KMS-11 (cell line): ENCODE measurements around the gene PGAM5.

ENCODE experiments used
- H2AFZ ChIP-seq: fragments of 200-600 bp; sonication (generic); 2 replicates; pipeline ENCODE4 v1.6.1; 2016; ENCODE audit warnings: antibody characterized with exemption, mixed run types, low read depth
- H3K27ac ChIP-seq: fragments of 200-600 bp; sonication (generic); 2 replicates; pipeline ENCODE4 v1.6.1; 2016; ENCODE audit warnings: mild to moderate bottlenecking, mixed run types
- H3K27me3 ChIP-seq: fragments of 200-600 bp; sonication (generic); 2 replicates; pipeline ENCODE4 v1.6.1; 2017; ENCODE audit warnings: mild to moderate bottlenecking, low read depth, mixed run types, moderate library complexity; ENCODE audit not compliant: insufficient read depth
- H3K36me3 ChIP-seq: fragments of 200-600 bp; sonication (generic); 2 replicates; pipeline ENCODE4 v1.6.1; 2017; ENCODE audit warnings: mild to moderate bottlenecking, mixed run types; ENCODE audit not compliant: insufficient read depth
- H3K4me1 ChIP-seq: fragments of 200-600 bp; sonication (generic); 2 replicates; pipeline ENCODE4 v1.6.1; 2016; ENCODE audit warnings: mild to moderate bottlenecking, low read depth, mixed run types; ENCODE audit not compliant: poor library complexity, severe bottlenecking
- H3K4me2 ChIP-seq: fragments of 200-600 bp; sonication (generic); 2 replicates; pipeline ENCODE4 v1.7.0; 2016; ENCODE audit warnings: mild to moderate bottlenecking, mixed run types
- H3K4me3 ChIP-seq: fragments of 200-600 bp; sonication (generic); IDR thresholded peaks from 2 replicates; pipeline ENCODE4 v1.6.1; 2017; ENCODE audit warnings: low read depth, low read length, mixed read lengths; ENCODE audit not compliant: insufficient read depth
- H3K79me2 ChIP-seq: fragments of 200-600 bp; sonication (generic); 2 replicates; pipeline ENCODE4 v1.6.1; 2016; ENCODE audit warnings: low read depth, mixed run types; ENCODE audit not compliant: insufficient read depth
- H3K9ac ChIP-seq: fragments of 200-600 bp; sonication (generic); 2 replicates; pipeline ENCODE4 v1.6.1; 2016; ENCODE audit warnings: mild to moderate bottlenecking, mixed run types
- H4K20me1 ChIP-seq: fragments of 200-600 bp; sonication (generic); 2 replicates; pipeline ENCODE4 v1.6.1; 2016; ENCODE audit warnings: mild to moderate bottlenecking, mixed run types; ENCODE audit not compliant: insufficient read depth
- TF ChIP-seq, protein P1 (sequence below): fragments of 200-600 bp; sonication (generic); conservative IDR thresholded peaks from 2 replicates; pipeline ENCODE4 v1.6.1; 2017; ENCODE audit warnings: low read depth, mild to moderate bottlenecking, antibody characterized with exemption, low read length, moderate library complexity, mixed read lengths

The PGAM5 gene

GRCh38 chr12:132717011-132717410 lies 6.4 kb downstream of the PGAM5 start:
- TF ChIP-seq, protein P1, sequence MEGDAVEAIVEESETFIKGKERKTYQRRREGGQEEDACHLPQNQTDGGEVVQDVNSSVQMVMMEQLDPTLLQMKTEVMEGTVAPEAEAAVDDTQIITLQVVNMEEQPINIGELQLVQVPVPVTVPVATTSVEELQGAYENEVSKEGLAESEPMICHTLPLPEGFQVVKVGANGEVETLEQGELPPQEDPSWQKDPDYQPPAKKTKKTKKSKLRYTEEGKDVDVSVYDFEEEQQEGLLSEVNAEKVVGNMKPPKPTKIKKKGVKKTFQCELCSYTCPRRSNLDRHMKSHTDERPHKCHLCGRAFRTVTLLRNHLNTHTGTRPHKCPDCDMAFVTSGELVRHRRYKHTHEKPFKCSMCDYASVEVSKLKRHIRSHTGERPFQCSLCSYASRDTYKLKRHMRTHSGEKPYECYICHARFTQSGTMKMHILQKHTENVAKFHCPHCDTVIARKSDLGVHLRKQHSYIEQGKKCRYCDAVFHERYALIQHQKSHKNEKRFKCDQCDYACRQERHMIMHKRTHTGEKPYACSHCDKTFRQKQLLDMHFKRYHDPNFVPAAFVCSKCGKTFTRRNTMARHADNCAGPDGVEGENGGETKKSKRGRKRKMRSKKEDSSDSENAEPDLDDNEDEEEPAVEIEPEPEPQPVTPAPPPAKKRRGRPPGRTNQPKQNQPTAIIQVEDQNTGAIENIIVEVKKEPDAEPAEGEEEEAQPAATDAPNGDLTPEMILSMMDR = no peak
- Histone ChIP-seq H3K4me1 (no peaks in the 10 kb centered on the region), H3K4me2 (no peak overlapping the region), H3K4me3 (no peak overlapping the region), H2AFZ (no peak overlapping the region), H3K27me3 (no peaks in the 10 kb centered on the region), H3K79me2 (peaks cover 28% of the 10 kb centered on the region), H3K9ac (no peak overlapping the region), H4K20me1 (no peaks in the 10 kb centered on the region), H3K27ac (no peak overlapping the region), H3K36me3 (no peaks in the 10 kb centered on the region)

DNA sequence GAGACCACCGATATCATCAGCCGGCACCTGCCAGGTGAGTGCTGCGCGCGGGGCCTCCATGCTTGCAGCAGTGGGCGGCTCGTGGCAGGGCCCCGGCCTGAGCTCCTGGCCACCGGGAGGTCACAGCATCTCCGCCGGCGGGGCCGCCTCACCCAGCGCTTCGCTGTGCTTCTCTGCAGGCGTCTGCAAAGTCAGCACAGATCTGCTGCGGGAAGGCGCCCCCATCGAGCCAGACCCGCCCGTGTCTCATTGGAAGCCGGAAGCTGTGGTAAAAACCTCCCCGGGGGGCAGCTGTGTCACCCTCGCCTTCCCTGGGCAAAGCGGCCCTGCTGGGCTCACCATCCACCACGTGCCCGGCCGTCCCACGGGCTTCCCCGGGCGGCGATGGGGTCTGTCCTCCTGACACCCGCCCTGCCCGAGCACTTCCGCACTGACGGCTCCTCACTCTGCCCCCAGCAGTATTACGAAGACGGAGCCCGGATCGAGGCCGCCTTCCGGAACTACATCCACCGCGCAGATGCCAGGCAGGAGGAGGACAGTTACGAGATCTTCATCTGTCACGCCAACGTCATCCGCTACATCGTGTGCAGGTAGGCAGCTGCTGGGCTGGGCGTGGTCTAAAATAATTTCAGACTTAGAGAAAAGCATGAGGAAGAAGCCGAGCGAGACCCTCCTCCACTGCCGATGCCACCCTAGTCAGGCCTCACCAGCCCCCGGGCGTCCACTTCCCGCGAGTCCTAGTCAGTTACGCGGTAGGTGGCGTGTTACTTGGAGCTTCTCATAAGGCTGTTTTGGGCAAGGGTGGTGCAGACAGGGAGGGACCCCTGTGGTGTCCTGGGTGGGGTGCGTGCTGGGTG lies 7.1 kb downstream of the PGAM5 start:
- Histone ChIP-seq H2AFZ (no peak overlapping the region), H3K4me1 (no peaks in the 10 kb centered on the region), H3K79me2 (peaks cover 20% of the 10 kb centered on the region), H3K36me3 (no peaks in the 10 kb centered on the region), H3K27ac (no peak overlapping the region), H4K20me1 (no peaks in the 10 kb centered on the region), H3K9ac (no peak overlapping the region), H3K4me3 (no peak overlapping the region), H3K4me2 (no peak overlapping the region), H3K27me3 (no peaks in the 10 kb centered on the region)
- TF ChIP-seq, protein P1 = no peak

DNA sequence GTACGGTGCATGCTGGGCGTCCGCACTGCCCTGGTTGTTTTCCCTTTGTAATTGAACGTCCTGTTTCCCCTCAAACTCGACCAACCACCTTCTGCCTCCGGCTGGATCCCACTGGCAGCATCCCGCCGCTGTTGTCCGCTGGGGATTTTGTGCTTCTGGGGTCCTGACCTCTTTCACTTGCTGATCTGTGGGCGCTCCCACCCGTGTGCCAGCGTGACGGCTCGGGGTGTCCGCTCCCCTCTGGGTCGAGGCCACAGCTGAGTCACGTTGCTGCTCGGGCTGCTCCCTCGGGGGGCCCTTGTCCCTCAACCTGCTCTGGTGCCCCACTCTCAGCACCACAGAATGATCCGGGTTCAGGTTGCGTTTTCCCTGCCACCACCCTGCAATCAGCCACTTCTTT lies 8.0 kb downstream of the PGAM5 start:
- Histone ChIP-seq H3K27ac (no peak overlapping the region), H3K79me2 (peaks cover 12% of the 10 kb centered on the region; the same call in 1 of the 2 replicates), H3K27me3 (no peaks in the 10 kb centered on the region), H3K4me2 (no peak overlapping the region), H4K20me1 (no peaks in the 10 kb centered on the region), H3K4me1 (no peaks in the 10 kb centered on the region), H3K4me3 (no peak overlapping the region), H3K9ac (no peak overlapping the region), H2AFZ (no peak overlapping the region), H3K36me3 (no peaks in the 10 kb centered on the region)
- TF ChIP-seq, protein P1 = no peak

DNA sequence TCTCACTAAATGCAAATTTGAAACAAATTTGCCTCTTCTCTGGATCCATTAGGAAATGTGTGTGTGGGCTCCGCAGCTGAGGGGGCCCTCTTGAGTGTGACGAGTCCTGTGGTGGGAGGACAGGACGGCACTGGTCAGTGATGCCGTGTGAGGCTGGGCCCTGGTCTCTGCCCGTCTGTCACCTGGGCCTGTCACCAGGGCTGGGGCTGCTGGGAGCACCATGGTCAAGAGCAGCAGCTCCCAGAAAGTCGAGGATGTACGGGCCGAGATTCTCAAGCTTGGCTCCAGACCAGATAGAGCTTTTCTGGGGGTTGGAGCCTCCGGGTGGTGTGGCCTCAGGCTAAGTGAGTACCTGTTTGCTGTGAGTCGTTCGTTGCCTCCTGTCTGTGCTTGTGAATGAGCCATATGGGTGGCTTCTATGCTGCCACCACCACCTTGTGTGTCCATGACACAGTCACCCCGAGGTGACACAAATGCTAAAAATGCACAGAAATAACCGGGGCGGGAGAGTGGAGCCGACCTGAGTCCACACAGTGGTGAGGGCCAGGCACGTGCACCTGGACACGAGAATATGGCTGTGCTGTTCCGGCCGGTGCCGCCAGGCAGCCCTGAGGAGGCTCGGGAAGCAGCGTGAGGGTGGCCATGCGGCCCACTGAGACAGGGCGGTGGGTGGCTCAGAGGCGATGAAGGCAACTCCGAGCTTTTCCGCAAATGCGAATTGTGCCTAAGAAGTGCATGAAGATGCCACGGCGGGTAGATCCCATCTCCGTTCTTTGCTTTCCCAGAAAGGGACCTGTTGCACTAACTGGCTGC lies 8.7 kb downstream of the PGAM5 start:
- Histone ChIP-seq H3K4me1 (no peaks in the 10 kb centered on the region), H2AFZ (no peak overlapping the region), H3K79me2 (peaks cover 5% of the 10 kb centered on the region; the same call in 1 of the 2 replicates), H3K27me3 (no peaks in the 10 kb centered on the region), H3K4me2 (no peak overlapping the region), H3K27ac (no peak overlapping the region), H3K9ac (no peak overlapping the region), H3K4me3 (no peak overlapping the region), H4K20me1 (no peaks in the 10 kb centered on the region), H3K36me3 (no peaks in the 10 kb centered on the region)
- TF ChIP-seq, protein P1 = no peak
